ENCODE measurements around the gene PLA2G10. TPM values are rescaled to one million over a fixed set of nuclear protein-coding genes. Genes with fewer than 3 reads are reported as not detected.
"Not testable (repeated sequence)": the region's sequence is repeated elsewhere in the genome, so short reads cannot be mapped to it uniquely, and the experiment has no call there.

The PLA2G10 gene
- total and polyA plus RNA-seq, 2 donors (not counting 1 experiment from before 2014, with no cell fraction given): not detected

- Histone ChIP-seq H3K36me3 (ENCODE audit: control insufficient read depth, insufficient read depth, low read length) (no peaks in the 10 kb centered on the region), H3K4me3 (replicated peaks in 1 of 4; ENCODE audit: control extremely low read depth in 1 of 4, insufficient read depth in 1 of 4, low read depth in 3 of 4, low read length in 4 of 4) (no peak overlapping the region), H3K27ac (ENCODE audit: insufficient read depth, low read length) (no peak overlapping the region), H4K20me1 (ENCODE audit: control insufficient read depth, extremely low read depth, insufficient read depth, low read length) (no peaks in the 10 kb centered on the region), H3K9ac (ENCODE audit: insufficient read depth, low read length) (no peak overlapping the region), H3K9me3 (ENCODE audit: control insufficient read depth, insufficient read depth, low read depth, low read length) (no peaks in the 10 kb centered on the region), H2AFZ (ENCODE audit: low read length) (no peak overlapping the region), H3K4me1 (ENCODE audit: control insufficient read depth, extremely low read depth, insufficient read depth, low read length) (no peaks in the 10 kb centered on the region), H3K4me2 (ENCODE audit: extremely low read depth, insufficient read depth, low read length) (no peak overlapping the region), H3K27me3 (ENCODE audit: control insufficient read depth, insufficient read depth, low read length) (no peaks in the 10 kb centered on the region), H3K79me2 (ENCODE audit: control insufficient read depth, insufficient read depth, low read length) (peaks cover 72% of the 10 kb centered on the region)
- TF ChIP-seq EZH2 (IDR thresholded peaks at IDR 0.05; ENCODE audit: low read length, missing control alignments): no peak
- TF ChIP-seq, protein P1, sequence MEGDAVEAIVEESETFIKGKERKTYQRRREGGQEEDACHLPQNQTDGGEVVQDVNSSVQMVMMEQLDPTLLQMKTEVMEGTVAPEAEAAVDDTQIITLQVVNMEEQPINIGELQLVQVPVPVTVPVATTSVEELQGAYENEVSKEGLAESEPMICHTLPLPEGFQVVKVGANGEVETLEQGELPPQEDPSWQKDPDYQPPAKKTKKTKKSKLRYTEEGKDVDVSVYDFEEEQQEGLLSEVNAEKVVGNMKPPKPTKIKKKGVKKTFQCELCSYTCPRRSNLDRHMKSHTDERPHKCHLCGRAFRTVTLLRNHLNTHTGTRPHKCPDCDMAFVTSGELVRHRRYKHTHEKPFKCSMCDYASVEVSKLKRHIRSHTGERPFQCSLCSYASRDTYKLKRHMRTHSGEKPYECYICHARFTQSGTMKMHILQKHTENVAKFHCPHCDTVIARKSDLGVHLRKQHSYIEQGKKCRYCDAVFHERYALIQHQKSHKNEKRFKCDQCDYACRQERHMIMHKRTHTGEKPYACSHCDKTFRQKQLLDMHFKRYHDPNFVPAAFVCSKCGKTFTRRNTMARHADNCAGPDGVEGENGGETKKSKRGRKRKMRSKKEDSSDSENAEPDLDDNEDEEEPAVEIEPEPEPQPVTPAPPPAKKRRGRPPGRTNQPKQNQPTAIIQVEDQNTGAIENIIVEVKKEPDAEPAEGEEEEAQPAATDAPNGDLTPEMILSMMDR (conservative IDR thresholded peaks at IDR 0.05 in 1 of 2, IDR thresholded peaks at IDR 0.05 in 1 of 2; ENCODE audit: low read depth in 1 of 2, low read length in 2 of 2): no peak
- DNase-seq (ENCODE audit: low read depth in 2 of 2): no peak
These were observed 53.6 kb downstream of the PLA2G10 start for GRCh38 chr16:14640538-14640937.

DNA sequence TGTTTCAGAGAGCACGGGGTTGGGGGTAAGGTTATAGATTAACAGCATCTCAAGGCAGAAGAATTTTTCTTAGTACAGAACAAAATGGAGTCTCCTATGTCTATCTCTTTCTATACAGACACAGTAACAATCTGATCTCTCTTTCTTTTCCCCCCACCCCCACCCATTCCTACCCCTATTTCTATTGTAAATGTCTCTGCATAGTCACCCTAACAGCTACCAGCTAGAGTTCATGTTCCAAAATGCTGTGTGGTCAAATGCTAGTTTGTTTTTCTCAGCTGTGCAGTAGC, 57.2 kb downstream of the PLA2G10 start:
- H3K36me3 ChIP-seq (ENCODE audit: control insufficient read depth, insufficient read depth, low read length); H4K20me1 ChIP-seq (ENCODE audit: control insufficient read depth, extremely low read depth, insufficient read depth, low read length); H3K9ac ChIP-seq (ENCODE audit: insufficient read depth, low read length); H3K27me3 ChIP-seq (ENCODE audit: control insufficient read depth, insufficient read depth, low read length); H3K4me3 ChIP-seq (replicated peaks in 1 of 4; ENCODE audit: control extremely low read depth in 1 of 4, insufficient read depth in 1 of 4, low read depth in 3 of 4, low read length in 4 of 4); H2AFZ ChIP-seq (ENCODE audit: low read length); H3K9me3 ChIP-seq (ENCODE audit: control insufficient read depth, insufficient read depth, low read depth, low read length); H3K4me1 ChIP-seq (ENCODE audit: control insufficient read depth, extremely low read depth, insufficient read depth, low read length); H3K4me2 ChIP-seq (ENCODE audit: extremely low read depth, insufficient read depth, low read length); DNase-seq (ENCODE audit: low read depth in 2 of 2); H3K27ac ChIP-seq (ENCODE audit: insufficient read depth, low read length): not testable (repeated sequence)
- H3K79me2 ChIP-seq (ENCODE audit: control insufficient read depth, insufficient read depth, low read length): peaks cover 84% of the 10 kb centered on the region

- DNase-seq (ENCODE audit: low read depth in 2 of 2); H3K27ac ChIP-seq (ENCODE audit: insufficient read depth, low read length); H3K4me3 ChIP-seq (replicated peaks in 1 of 4; ENCODE audit: control extremely low read depth in 1 of 4, insufficient read depth in 1 of 4, low read depth in 3 of 4, low read length in 4 of 4); H3K36me3 ChIP-seq (ENCODE audit: control insufficient read depth, insufficient read depth, low read length); H3K27me3 ChIP-seq (ENCODE audit: control insufficient read depth, insufficient read depth, low read length); H4K20me1 ChIP-seq (ENCODE audit: control insufficient read depth, extremely low read depth, insufficient read depth, low read length); H2AFZ ChIP-seq (ENCODE audit: low read length); H3K9ac ChIP-seq (ENCODE audit: insufficient read depth, low read length); H3K4me2 ChIP-seq (ENCODE audit: extremely low read depth, insufficient read depth, low read length); H3K9me3 ChIP-seq (ENCODE audit: control insufficient read depth, insufficient read depth, low read depth, low read length); H3K4me1 ChIP-seq (ENCODE audit: control insufficient read depth, extremely low read depth, insufficient read depth, low read length): not testable (repeated sequence)
- H3K79me2 ChIP-seq (ENCODE audit: control insufficient read depth, insufficient read depth, low read length): peaks cover 80% of the 10 kb centered on the region
These were observed 57.7 kb downstream of the PLA2G10 start for GRCh38 chr16:14636179-14636950.

DNA sequence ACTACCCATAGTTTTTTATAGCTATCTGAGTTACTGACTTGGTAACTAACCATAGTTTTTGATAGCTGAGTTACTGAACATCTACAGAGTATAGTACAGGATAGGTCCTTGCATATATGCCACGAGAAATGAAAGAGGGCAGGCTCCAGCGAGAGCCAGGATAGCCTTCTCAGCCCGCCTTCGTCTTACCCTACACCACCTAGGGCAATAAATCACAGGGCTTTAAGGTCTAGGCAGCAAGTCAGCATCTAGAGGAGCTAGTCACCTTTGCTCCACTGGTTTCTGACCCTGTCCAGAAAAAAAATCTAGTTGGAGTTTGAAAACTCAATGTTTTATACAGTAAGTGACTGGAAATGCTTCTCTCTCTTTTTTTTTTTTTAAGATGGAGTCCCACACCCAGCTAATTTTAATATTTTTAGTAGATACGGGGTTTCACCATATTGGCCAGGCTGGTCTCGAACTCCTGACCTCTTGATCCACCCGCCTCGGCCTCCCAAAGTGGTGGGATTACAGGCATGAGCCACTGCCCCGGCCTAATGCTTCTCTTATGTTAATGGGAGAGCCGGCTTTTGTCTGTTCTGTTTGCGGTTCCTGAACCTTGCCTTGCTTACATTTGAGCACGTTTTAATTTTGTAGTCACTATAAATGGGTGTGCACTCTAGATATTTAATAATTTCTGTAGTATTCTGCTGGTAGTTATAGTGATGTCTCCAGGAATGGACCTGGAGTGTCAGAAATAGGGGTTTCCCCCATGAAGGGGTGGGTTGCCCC, 58.5 kb downstream of the PLA2G10 start:
- H3K27me3 ChIP-seq (ENCODE audit: control insufficient read depth, insufficient read depth, low read length): no peaks in the 10 kb centered on the region
- H3K27ac ChIP-seq (ENCODE audit: insufficient read depth, low read length): no peak overlapping the region
- H3K36me3 ChIP-seq (ENCODE audit: control insufficient read depth, insufficient read depth, low read length): no peaks in the 10 kb centered on the region
- DNase-seq (ENCODE audit: low read depth in 2 of 2): no peak
- H3K79me2 ChIP-seq (ENCODE audit: control insufficient read depth, insufficient read depth, low read length): peaks cover 73% of the 10 kb centered on the region
- no peak overlapping the region for H3K4me2 ChIP-seq (ENCODE audit: extremely low read depth, insufficient read depth, low read length)
- H3K9ac ChIP-seq (ENCODE audit: insufficient read depth, low read length): no peak overlapping the region
- no peaks in the 10 kb centered on the region for H4K20me1 ChIP-seq (ENCODE audit: control insufficient read depth, extremely low read depth, insufficient read depth, low read length)
- no peak overlapping the region for H2AFZ ChIP-seq (ENCODE audit: low read length)
- no peaks in the 10 kb centered on the region for H3K9me3 ChIP-seq (ENCODE audit: control insufficient read depth, insufficient read depth, low read depth, low read length)
- no peak overlapping the region for H3K4me3 ChIP-seq (replicated peaks in 1 of 4; ENCODE audit: control extremely low read depth in 1 of 4, insufficient read depth in 1 of 4, low read depth in 3 of 4, low read length in 4 of 4)
- TF ChIP-seq, protein P1 (conservative IDR thresholded peaks at IDR 0.05 in 1 of 2, IDR thresholded peaks at IDR 0.05 in 1 of 2; ENCODE audit: low read depth in 1 of 2, low read length in 2 of 2): no peak
- TF ChIP-seq EZH2 (IDR thresholded peaks at IDR 0.05; ENCODE audit: low read length, missing control alignments): no peak
- peaks cover 2% of the 10 kb centered on the region for H3K4me1 ChIP-seq (ENCODE audit: control insufficient read depth, extremely low read depth, insufficient read depth, low read length)

Data from fibroblast of lung (primary cell).